HepG2 (cell line): Measurements from ENCODE around the gene GDF7. TPM values are rescaled to one million over a fixed set of nuclear protein-coding genes. Genes with fewer than 3 reads are reported as not detected.

Experiments
- AGO2 ChIP-seq: fragments of 200-400 bp; formaldehyde crosslinking; optimal IDR thresholded peaks from 2 replicates; pipeline ENCODE3; 2017; ENCODE audit warnings: mild to moderate bottlenecking, low read depth, low read length, moderate library complexity
- ATF7-NPFF ChIP-seq: sonication (generic); formaldehyde crosslinking; IDR thresholded peaks from 2 replicates; pipeline ENCODE4 v1.8.1; 2023; ENCODE audit warnings: mild to moderate bottlenecking, low read depth, missing genetic modification reagents, moderate library complexity
- ATM ChIP-seq: fragments of 450-650 bp; IDR thresholded peaks from 2 replicates; pipeline ENCODE4 v1.7.1; 2017; ENCODE audit warnings: mild to moderate bottlenecking, borderline replicate concordance
- BRF2 ChIP-seq: sonication (generic); formaldehyde crosslinking; IDR thresholded peaks from 2 replicates; pipeline ENCODE4 v1.8.1; 2022; ENCODE audit warnings: mild to moderate bottlenecking, missing genetic modification reagents
- CCAR2 ChIP-seq: fragments of 200-400 bp; formaldehyde crosslinking; optimal IDR thresholded peaks from 2 replicates; pipeline ENCODE3; 2018; ENCODE audit warnings: low read depth, mild to moderate bottlenecking, low read length, moderate library complexity
- DNMT1 ChIP-seq: sonication (generic); formaldehyde crosslinking; IDR thresholded peaks from 2 replicates; pipeline ENCODE4 v1.5.1; 2020; ENCODE audit warnings: mild to moderate bottlenecking, missing genetic modification reagents
- DR1 ChIP-seq: sonication (generic); formaldehyde crosslinking; IDR thresholded peaks from 2 replicates; pipeline ENCODE4 v1.8.0; 2021; ENCODE audit warnings: mild to moderate bottlenecking, missing genetic modification reagents, inconsistent platforms
- HMGXB4 ChIP-seq, 2 experiments: sonication (generic) in 1 of 2; formaldehyde crosslinking in 1 of 2; IDR thresholded peaks; 2 replicates each; pipeline versions ENCODE4 v1.4.0 to v1.6.1; 2018 to 2020; ENCODE audit warnings: missing genetic modification reagents in 2 of 2, borderline replicate concordance in 1 of 2, low read depth in 1 of 2, mild to moderate bottlenecking in 1 of 2, missing biosample characterization in 1 of 2
- MAX ChIP-seq: IDR thresholded peaks from 2 replicates; pipeline ENCODE4 v1.6.1; 2012; ENCODE audit warnings: inconsistent platforms
- MED8 ChIP-seq: sonication (generic); formaldehyde crosslinking; IDR thresholded peaks from 2 replicates; pipeline ENCODE4 v1.8.1; 2023; ENCODE audit warnings: mild to moderate bottlenecking, missing genetic modification reagents; ENCODE audit not compliant: insufficient replicate concordance
- MTF1 ChIP-seq: sonication (generic); formaldehyde crosslinking; IDR thresholded peaks from 2 replicates; pipeline ENCODE4 v1.5.0; 2020; ENCODE audit warnings: missing genetic modification reagents
- PHF8 ChIP-seq: sonication (generic); formaldehyde crosslinking; IDR thresholded peaks from 2 replicates; pipeline ENCODE4 v1.5.0; 2020; ENCODE audit warnings: missing genetic modification reagents
- PRDM15 ChIP-seq: sonication (generic); formaldehyde crosslinking; IDR thresholded peaks from 2 replicates; pipeline ENCODE4 v1.4.0; 2020; ENCODE audit warnings: missing genetic modification reagents
- STAT5B ChIP-seq: sonication (generic); formaldehyde crosslinking; IDR thresholded peaks from 2 replicates; pipeline ENCODE4 v1.4.0; 2020; ENCODE audit warnings: missing genetic modification reagents
- TIGD3 ChIP-seq: sonication (generic); formaldehyde crosslinking; IDR thresholded peaks from 2 replicates; pipeline ENCODE4 v1.5.1; 2020; ENCODE audit warnings: mild to moderate bottlenecking, missing genetic modification reagents, borderline replicate concordance
- ZC3H4 ChIP-seq: sonication (generic); formaldehyde crosslinking; IDR thresholded peaks from 2 replicates; pipeline ENCODE4 v1.4.0; 2020; ENCODE audit warnings: missing genetic modification reagents, borderline replicate concordance
- ZFP37 ChIP-seq: sonication (generic); formaldehyde crosslinking; IDR thresholded peaks from 2 replicates; pipeline ENCODE4 v1.4.0; 2020; ENCODE audit warnings: missing genetic modification reagents, borderline replicate concordance
- ZMYM4 ChIP-seq: sonication (generic); formaldehyde crosslinking; IDR thresholded peaks from 2 replicates; pipeline ENCODE4 v1.8.1; 2023; ENCODE audit warnings: mild to moderate bottlenecking, missing genetic modification reagents
- ZNF329 ChIP-seq: sonication (generic); formaldehyde crosslinking; IDR thresholded peaks from 2 replicates; pipeline ENCODE4 v1.9.0; 2021; ENCODE audit warnings: low read depth, mild to moderate bottlenecking, missing genetic modification reagents
- ZNF597 ChIP-seq: sonication (generic); formaldehyde crosslinking; IDR thresholded peaks from 2 replicates; pipeline ENCODE4 v1.5.0; 2020; ENCODE audit warnings: missing genetic modification reagents
- ZNF619 ChIP-seq: sonication (generic); formaldehyde crosslinking; IDR thresholded peaks from 2 replicates; pipeline ENCODE4 v1.4.0; 2020; ENCODE audit warnings: mild to moderate bottlenecking, missing genetic modification reagents
- ZNF772 ChIP-seq: sonication (generic); formaldehyde crosslinking; IDR thresholded peaks from 2 replicates; pipeline ENCODE4 v1.5.0; 2020; ENCODE audit warnings: mild to moderate bottlenecking, missing genetic modification reagents
- polyA plus RNA-seq, 8 experiments: library from polyadenylated mRNA; depleted of rRNA in 3 of 8; stranded (reverse) in 7 of 8; unstranded in 1 of 8; fragments of >200 nt; fragmentation: Illumina TruSeq in 4 of 8; extraction: Trizol in 4 of 8; gene quantifications; 2 replicates each; pipeline versions ENCODE4 v1.2.1 to v1.2.3, GENCODE V29; 2011 to 2016; ENCODE audit warnings: low read depth in 4 of 8, missing spikeins in 1 of 8, mixed read lengths in 1 of 8; ENCODE audit not compliant: insufficient read depth in 1 of 8
- total RNA-seq, 5 experiments: library from RNA; depleted of rRNA; stranded (reverse); fragments of >200 nt; fragmentation: Illumina TruSeq; extraction: Trizol; gene quantifications; 2 replicates each; pipeline ENCODE4 v1.2.3, GENCODE V29; 2016; ENCODE audit warnings: low read depth in 1 of 5

GDF7 gene
- total and polyA plus RNA-seq, 2 of the 13 experiments (the other 11 are each of a cell fraction or from before 2014, with no cell fraction given), result 1.6 to 15.0 TPM

- TF ChIP-seq ZNF597, result no peak
- no peak for TF ChIP-seq ZNF772 (CRISPR knock-in tag)
- TF ChIP-seq MTF1 (CRISPR knock-in tag), result no peak
- TF ChIP-seq ZFP37 (CRISPR knock-in tag), result no peak
- no peak for TF ChIP-seq HMGXB4 (CRISPR knock-in tag; IDR thresholded peaks at IDR 0.05; ENCODE audit: borderline replicate concordance in 1 of 2, low read depth in 1 of 2)
- no peak for TF ChIP-seq DR1 (CRISPR knock-in tag)
- peak; percentile 80 for TF ChIP-seq ZMYM4
- TF ChIP-seq ZNF619 (CRISPR knock-in tag), result no peak
- no peak for TF ChIP-seq STAT5B (CRISPR knock-in tag)
- no peak for TF ChIP-seq ZNF329 (CRISPR knock-in tag)
- no peak for TF ChIP-seq ATF7-NPFF
- no peak for TF ChIP-seq CCAR2
- no peak for TF ChIP-seq DNMT1
- no peak for TF ChIP-seq TIGD3 (CRISPR knock-in tag)
- no peak for TF ChIP-seq ZC3H4
- TF ChIP-seq AGO2, result no peak
- TF ChIP-seq BRF2, result no peak
- no peak for TF ChIP-seq PRDM15 (CRISPR knock-in tag)
- TF ChIP-seq ATM, result no peak
- TF ChIP-seq MED8 (CRISPR knock-in tag), result peak; percentile 46
- TF ChIP-seq PHF8, result no peak
- TF ChIP-seq MAX, result peak; percentile 67; the same call in 1 of the 2 replicates
Observed at GRCh38 chr2:20684581-20685063, 17.7 kb downstream of the GDF7 start (continued).
